NK-92 (cell line): ENCODE measurements around the gene RGS10.
"Not testable (repeated sequence)": the region's sequence is repeated elsewhere in the genome, so short reads cannot be mapped to it uniquely, and the experiment has no call there.

Source experiments
- DNase-seq: peaks from one replicate; lab custom pipeline; 2025; ENCODE audit not compliant: unreplicated experiment; lab: John Stamatoyannopoulos, UW

Gene RGS10

DNA sequence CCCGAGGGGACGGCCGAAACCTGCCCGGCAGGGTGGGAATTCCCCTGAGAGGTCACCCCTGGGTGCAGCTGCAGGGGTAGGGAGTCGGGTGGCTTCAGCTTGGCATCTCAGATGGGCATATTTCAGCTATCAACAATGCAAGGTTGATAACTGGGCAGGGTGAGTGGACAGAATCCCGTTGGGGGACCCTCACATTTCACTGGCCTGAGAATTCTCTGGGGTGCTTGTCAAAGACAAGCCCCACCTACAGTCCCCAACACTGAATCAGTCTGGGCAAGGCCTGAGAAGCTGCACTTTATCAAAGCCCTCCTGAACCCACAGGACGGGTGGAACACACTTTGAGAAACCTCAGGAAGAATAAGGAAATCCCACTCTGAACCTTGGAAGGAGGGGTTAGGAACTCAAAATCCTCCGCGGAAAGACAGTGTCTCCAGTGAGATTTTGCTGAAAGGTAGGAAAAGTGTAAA lies 3.1 kb downstream of the RGS10 start:
- DNase-seq = no peak

DNA sequence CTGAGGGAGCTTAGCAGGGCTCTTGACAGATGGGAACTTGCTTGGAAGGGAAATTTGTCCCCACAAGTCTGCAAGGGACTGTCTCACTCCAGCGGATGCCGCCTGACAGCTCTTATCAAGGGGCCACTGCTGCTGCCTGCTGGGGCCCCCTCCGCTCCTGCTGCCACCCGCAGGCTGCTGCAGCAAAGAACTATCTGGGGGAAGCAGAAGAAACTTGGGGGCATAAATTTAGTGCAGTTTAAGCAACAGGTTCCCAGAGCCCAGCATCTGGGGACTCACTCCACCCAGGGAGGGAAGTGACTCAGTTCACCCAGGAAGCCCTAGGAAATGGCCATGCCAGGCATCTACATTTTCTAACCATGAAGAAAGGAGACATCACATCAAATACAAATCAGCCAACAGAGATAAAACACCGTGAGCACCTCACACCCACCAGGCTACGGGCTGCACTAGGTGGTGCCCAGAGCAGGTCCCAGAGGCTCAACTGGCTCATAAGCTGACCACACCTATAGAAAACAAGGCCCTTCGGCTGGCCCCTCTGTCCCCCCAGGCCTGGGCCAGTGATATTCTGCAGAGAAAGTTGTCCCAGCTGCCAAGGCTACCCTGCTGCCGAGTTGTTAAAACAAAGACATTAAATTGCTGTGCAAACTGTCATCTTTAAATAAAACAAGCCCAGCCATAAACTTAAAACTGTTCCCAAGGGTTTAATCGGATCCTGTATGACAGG lies 3.7 kb downstream of the RGS10 start:
- DNase-seq = no peak

DNA sequence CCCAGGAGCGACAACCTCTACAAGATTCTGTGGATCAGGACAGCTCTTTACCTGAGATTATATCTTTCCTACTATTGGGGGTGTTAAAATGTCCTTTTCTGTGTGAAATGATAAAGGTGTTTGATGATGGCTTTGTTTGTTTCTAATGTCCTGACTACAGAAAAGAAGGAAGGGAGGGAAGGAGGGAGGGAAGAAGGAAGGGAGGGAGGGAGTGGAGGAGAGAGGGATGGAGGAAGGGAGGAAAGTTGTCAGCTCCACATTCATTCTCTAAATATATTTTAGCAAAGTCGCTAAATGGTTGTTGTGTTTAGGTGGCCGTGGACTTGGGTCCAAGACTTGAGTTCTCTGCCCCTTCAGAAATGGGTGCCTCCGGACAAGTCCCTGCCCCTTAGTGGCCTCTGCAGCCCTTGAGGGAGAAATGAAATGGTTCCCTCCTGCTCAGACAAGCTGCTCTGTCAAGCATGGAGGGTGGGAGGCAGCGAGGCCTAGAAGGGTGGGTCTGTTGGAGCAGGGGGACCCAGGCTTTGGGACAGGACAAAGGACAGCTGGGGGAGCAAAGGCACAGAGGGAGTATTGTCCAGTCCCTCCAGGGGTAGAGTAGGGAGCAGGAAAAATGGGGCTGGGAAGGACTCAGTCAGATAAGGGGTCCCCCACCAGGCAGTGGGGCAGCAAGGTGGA lies 4.4 kb downstream of the RGS10 start:
- DNase-seq = no peak

DNA sequence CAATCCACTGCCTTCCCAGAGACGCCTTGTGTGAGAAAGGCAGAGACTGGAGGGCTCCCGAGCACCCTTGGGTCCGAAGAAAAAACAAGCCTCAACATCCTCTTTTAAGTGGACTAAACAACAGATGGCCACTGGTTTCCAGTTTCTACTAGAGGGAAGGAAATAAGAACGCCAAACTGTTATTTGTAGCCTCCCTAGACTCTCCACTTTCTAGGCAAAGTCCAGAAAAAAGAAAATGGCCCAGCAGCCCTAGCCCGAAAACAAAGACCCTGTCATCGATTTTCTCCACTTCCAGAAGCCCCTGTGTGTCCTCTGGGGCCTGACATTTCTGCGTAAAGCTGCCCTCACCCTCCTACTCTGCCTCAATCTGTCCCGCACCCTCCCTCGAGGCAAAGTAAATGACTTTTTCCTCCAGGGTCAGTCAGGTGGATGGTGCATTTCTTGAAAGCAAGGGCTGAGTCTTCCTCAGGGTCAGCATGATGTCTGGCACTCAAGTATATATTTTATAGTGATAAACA lies 6.0 kb downstream of the RGS10 start:
- DNase-seq = no peak

DNA sequence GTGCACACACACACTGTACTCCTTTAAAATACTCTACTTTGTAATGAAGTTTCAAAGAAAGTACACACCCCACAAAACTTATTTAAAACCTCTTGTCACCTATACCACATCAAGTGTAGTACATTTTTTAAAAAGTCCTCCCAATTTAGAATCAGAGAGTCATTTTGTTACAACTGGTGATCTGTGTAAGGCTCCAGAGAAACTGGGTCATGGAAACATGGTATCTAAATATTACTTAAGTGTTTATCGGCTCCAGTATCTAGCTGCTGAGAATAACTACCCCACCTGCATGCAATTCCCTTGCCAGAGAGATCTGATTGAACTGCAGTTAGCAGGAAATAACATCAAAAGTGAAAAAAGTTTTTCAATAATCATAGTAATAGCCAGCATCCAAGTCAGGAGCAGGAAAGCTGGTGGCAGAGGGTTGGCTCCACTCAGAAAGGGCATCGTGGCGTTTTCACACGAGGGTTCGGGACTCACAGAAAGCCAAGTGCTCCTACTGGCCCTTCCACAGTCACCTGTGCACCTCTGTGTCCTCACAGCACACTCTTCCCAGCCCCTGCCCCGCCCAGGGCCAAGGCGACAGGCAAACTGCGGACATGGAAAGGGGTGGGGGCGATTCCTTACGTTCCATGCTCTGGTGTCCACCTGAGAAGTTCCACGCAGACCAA lies 6.5 kb downstream of the RGS10 start:
- DNase-seq = no peak

DNA sequence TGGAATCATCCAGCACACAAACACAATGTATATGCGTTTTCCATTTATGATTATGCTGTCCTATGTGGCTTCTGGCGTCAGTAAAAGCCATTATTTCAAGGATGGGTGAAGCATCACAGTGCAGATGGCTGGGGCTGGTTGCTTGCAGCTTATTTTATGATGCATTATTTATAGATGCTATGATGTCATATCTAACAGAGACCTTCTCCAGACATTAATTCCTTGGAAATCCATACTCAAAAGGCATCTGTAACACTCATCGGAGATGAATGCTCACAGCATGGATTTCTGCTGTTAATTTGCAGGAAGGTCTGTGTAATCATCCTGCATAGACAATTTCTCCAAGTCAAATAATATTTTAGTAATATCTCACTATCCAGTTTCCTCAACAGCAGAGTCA lies 7.2 kb downstream of the RGS10 start:
- no peak for DNase-seq

DNA sequence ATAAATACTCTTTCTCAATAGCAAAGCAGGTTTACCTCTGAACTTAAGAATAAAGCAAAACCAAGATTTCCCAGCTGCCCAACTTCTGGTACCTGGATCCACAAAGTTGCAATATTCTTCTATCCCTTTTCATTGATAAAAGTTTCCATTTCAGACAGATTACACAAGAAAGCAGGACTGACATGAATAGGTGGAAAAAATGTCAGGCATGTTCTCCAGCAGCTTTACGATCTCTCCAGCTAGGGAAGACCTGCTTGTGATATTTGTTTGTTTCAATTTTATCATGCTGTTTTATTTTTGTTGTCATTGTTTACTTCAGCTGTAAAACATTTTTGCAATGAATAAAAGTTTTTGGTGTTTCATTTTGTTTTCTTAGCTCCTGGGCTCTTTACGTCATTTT lies 9.0 kb downstream of the RGS10 start:
- DNase-seq = no peak

DNA sequence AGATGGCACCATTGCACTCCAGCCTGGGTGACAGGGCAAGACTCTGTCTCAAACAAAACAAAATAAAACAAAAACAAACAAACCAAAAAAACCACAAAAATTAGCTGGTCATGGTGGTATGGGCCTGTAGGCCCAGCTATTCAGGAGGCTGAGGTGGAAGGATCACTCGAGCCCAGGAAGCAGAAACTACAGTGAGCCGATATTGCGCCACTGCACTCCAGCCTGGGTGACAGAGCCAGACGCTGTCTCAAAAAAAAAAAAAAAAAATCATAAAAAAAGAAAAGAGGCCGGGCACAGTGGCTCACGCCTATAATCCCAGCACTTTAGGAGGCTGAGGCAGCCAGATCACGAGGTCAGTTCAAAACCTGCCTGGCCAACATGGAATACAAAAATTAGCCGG lies 9.7 kb downstream of the RGS10 start:
- DNase-seq = not testable (repeated sequence)

DNA sequence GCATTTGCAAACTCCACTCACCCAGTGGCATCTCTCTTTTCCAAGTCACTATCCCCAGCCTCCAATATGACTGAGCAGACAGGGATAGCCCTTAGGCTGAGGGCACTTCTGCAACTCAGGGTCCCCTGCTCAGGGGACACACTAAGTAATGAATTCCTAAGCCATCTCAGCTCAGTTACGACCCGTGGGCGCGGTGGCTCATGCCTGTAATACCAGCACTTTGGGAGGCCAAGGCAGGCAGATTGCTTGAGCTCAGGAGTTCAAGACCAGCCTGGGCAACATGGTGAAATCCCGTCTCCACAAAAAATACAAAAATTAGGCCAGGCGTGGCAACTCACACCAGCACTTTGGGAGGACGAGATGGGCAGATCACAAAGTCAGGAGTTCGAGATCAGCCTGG lies 10.3 kb downstream of the RGS10 start:
- DNase-seq = not testable (repeated sequence)

DNA sequence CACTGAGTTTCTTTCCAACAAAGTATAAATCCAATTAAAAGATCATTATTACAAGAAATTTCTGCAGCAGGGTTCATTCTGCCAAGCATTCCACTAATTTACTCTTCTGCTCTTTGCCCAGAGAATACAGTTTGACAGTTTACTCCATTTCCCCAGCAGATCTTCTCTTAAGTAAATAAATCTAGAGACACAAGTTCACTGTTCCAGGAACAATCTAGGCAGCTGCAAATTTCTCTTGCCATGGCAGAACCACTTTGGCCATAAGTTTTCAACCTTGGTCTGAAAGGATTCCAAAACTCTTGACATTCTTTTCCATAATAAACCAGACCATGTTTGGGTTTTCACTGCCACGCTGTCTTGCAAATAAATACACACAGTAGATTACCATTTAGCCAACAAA lies 11.5 kb downstream of the RGS10 start:
- DNase-seq = no peak

DNA sequence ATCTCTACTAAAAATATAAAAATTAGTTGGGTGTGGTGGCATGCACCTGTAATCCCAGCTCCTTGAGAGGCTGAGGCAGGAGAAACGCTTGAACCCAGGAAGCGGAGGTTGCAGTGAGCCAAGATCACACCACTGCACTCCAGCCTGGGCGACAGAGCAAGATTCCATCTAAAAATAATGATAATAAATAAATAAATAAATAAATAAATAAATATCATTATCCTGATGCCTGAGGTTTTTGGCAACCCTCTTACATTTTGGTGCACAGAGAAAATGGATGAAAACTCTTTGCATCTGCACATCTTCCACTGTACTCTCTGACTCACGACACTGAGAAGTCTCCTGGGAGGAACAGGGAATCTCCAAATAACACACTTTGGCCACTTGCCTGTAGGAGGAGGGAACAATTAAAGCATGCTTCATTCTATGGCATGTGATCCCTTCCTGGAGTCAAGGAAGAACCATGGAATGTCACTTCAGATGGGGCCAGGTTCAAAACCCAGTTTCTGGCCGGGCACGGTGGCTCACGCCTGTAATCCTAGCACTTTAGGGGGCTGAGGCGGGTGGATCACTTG lies 13.8 kb downstream of the RGS10 start:
- not testable (repeated sequence) for DNase-seq

DNA sequence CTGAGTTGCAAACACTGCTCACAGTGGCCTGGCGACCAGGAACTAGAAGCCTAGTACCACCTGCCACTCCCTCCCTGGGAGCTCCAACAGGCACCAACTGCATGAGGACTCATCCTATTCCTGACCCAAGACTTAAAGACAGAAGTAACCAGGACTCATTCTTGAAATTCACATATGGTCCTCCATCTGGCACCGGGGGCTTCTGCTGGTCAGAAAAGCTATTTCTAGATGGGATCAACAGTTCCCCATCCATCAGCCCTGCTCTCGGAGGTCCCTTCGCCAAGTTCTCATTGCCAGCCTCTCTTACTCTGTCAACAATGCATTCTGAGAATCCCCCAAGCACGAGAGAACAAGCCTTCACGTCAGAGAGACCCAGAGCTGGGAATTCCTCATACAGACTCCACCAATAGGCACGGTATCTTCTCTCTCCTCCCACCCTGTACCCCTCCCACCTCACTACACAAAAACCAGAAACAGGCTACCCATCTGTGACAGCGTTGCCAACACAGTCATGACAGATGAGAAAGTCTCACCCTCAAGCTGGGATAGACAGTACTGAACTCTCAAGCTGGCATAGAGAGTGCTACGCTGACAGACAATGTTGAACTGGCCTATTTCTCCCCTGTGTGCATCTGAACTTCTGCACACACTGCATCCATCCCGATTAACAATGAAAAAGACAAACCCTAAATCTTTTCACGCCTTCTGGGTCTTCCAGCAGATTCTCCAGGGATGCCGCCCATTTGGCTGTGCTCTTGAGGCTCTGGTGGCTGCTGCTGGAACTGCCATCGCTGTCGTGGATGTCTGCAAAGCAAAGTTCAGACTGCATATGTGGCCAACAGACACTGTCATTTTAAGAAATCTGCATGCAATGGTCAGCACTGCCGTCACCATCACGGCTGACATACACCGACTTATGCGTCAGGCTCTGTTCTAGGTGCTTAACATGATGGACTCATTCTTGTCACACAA lies 15.6 kb downstream of the RGS10 start:
- no peak for DNase-seq

DNA sequence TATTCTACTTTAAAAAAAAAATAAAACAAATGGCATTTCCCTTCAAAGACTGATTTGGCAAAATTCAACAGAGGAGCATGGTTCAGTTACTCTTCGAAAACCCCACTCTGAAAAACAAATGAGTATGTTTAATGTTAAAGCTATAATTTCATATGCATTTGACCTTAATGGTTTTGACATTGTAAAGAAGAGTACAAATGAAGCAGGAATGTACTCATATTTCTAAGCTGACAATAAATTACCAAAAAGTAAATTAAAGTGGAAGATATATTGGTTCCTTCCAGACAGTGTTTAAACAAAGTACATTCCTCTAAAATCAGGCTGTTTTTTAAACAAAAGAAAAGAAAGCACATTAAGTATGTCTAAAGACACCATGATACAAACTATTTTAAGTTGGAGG lies 16.4 kb downstream of the RGS10 start:
- DNase-seq = no peak

DNA sequence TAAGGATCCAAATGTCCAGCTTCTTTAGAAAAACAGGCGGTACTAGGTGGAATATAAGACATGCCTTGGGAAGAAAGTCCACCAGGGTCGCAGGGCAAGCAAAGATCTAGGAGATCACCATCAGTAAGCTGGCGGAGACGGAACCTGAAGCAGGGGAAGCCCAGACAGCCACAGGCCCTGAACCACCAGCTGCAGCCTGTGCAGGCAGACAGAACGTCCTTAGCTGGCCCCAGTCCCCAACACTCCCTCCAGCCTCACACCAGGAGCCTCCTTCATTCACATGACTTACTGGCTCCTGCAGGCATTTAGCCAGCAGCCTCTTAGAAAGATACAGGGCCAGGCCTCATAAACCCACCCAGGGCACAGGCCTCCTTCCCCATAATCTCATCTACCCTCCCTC lies 17.4 kb downstream of the RGS10 start:
- DNase-seq = no peak

DNA sequence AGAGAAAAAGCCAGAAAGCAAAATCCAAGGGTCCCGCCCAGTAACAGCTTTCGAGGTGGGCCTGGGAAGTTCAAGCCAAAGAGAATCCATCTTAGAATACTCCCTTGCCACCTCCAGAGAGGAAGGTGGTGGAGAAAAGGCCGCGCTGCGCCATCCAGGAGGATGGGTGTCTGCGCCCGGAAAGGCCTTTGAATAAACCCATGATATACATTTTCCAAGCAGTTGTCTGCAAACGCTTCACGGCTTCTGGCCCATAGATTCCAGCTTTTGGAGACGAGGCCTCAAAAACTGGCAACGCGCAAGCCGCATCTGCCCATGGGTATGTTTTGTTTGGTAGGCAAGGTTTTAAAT lies 17.8 kb downstream of the RGS10 start:
- no peak for DNase-seq

DNA sequence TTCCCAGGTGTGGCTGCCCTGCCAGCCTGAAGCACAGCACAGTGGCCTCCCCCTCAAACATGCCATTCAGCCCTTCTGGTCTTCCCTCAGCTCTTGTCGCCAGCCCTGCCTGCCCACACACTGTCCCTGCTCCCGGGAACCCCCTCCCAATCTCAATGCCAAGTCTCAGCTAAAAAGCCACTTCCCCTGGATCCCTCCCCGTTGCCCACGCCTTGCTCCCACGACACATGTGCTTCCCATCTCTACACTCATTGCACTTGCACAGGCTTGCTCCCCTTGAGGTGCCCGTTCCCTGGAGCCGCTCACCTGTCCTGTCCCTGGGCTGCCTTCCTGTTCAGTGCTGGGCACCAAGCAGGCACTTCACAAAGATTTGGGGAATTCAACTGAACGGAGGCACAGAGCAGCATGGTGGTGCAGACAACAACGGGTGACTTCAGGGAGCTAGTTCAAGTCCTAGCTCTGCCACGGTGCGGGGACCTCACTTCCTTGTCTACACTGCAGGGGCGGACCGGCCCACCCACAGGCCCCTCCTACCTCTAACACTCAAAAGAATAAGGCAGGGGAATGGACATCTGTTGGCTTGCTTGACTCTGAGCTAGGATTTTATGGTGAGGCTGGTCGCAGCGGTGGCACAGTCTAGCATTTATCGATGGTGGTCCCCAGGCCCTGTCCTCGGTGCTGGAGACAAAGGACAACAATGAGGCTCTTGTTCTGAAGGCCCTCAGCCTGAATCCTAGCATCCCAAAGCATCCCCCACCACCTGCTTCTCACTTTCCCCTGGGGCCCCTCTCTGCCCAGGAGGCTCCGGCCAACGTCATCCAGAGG lies 18.4 kb downstream of the RGS10 start:
- no peak for DNase-seq

DNA sequence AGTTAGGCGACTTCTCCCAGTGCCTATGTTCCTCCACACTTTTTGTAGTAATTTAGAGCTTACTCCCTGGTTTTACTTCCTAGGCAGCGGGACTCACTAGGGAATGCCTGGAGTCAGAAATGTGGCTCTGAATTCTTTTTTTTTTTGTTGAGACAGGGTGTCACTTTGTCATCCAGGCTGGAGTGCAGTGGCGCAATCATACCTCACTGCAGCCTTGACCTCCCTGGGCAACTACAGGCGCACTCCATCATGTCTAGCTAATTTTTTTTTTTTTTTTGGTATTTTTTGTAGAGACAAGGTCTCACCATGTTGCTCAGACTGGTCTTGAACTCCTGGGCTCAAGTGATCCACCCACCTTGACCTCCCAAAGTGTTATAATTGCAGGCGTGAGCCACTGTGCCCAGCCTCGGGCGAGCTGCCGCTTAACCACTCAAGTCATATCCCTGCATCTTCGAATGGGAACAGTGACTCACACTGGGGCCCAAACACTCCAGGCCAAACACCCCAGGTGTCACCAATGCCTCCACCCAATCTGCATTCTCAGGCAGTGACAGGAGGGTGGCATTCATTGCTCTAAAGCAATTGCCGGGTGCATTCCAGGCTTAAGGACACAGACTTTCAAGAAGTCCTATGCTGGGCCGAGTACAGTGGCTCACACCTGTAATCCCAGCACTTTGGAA lies 19.6 kb downstream of the RGS10 start:
- DNase-seq = no peak

DNA sequence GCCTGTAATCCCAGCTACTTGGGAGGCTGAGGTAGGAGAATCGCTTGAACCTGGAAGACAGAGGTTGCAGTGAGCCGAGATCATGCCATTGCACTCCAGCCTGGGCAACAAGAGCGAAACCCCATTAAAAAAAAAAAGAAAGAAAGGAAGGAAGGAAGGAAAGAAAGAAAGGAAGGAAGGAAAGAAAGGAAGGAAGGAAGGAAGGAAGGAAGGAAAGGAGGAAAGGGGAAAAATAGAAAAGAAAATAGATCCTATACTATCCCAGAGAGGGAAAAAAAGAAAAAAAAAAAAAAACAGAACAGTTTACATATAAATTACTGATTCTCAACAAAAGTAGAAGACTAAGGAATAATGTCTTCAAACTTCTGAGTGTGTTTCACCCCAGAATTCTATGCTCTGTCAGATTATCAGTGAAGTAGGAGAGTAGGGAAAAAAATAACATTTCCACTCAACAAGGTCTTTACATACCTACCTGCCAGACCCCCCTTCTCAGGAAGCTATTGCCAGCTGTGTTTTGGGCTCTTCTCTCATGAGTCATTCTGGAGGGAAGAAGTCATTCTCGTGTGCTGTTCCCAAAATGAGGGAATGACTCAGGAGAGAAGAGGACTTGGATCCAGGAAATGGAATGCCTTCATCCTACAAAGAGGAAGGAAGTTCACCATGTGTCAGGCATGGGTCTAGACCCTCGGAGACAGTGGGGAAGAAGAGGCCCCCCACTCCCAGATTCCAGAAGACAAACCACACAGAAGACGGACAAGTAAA lies 20.9 kb downstream of the RGS10 start:
- no peak for DNase-seq
